Neuronal stem cell (in vitro differentiated cells): ENCODE data around the gene ABITRAM.

ENCODE experiments used
- DNase-seq: peaks from one replicate; pipeline ENCODE4 v3.0.0-alpha.2; 2013; ENCODE audit warnings: low spot score
- H2AFZ ChIP-seq: one replicate; pipeline ENCODE4 v1.6.1; 2013; ENCODE audit warnings: mild to moderate bottlenecking, low read length, inconsistent platforms
- H2AK5ac ChIP-seq: 2 replicates; pipeline ENCODE4 v1.6.1; 2013; ENCODE audit warnings: low read depth, mild to moderate bottlenecking, inconsistent platforms, low read length, moderate library complexity, mixed read lengths
- H2BK120ac ChIP-seq: 2 replicates; pipeline ENCODE4 v1.6.1; 2013; ENCODE audit warnings: low read depth, mild to moderate bottlenecking, inconsistent platforms, low read length, moderate library complexity, mixed read lengths
- H2BK12ac ChIP-seq: one replicate; pipeline ENCODE4 v1.6.1; 2013; ENCODE audit warnings: low read length, inconsistent platforms
- H2BK15ac ChIP-seq: 2 replicates; pipeline ENCODE4 v1.6.1; 2013; ENCODE audit warnings: mild to moderate bottlenecking, low read length, inconsistent platforms, mixed read lengths
- H2BK5ac ChIP-seq: one replicate; pipeline ENCODE4 v1.6.1; 2013; ENCODE audit warnings: inconsistent platforms, mild to moderate bottlenecking, low read length, moderate library complexity
- H3K14ac ChIP-seq: one replicate; pipeline ENCODE4 v1.6.1; 2013; ENCODE audit warnings: low read length, inconsistent platforms
- H3K18ac ChIP-seq: 2 replicates; pipeline ENCODE4 v1.6.1; 2013; ENCODE audit warnings: low read length, inconsistent platforms
- H3K23ac ChIP-seq: 2 replicates; pipeline ENCODE4 v1.6.1; 2013; ENCODE audit warnings: low read depth, mild to moderate bottlenecking, mixed read lengths, low read length, inconsistent platforms; ENCODE audit not compliant: poor library complexity
- H3K27ac ChIP-seq: replicated peaks from 3 replicates; pipeline ENCODE4 v1.5.1; 2013; ENCODE audit warnings: low read length, inconsistent platforms
- H3K27me3 ChIP-seq, 3 experiments: 2 replicates each; pipeline ENCODE4 v1.6.1; 2013; ENCODE audit warnings: low read length in 3 of 3, mild to moderate bottlenecking in 2 of 3, inconsistent platforms in 1 of 3, low read depth in 1 of 3, mixed read lengths in 1 of 3, moderate library complexity in 1 of 3; ENCODE audit not compliant: control insufficient read depth in 3 of 3, insufficient read depth in 3 of 3
- H3K36me3 ChIP-seq, 2 donors: replicated peaks in 1 of 2; 2 replicates each; pipeline ENCODE4 v1.6.1; 2013; ENCODE audit warnings: low read length in 2 of 2; ENCODE audit not compliant: control insufficient read depth in 2 of 2, insufficient read depth in 2 of 2
- H3K4ac ChIP-seq: 2 replicates; pipeline ENCODE4 v1.6.1; 2013; ENCODE audit warnings: inconsistent platforms, mild to moderate bottlenecking, low read length, moderate library complexity
- H3K4me1 ChIP-seq, 2 donors: 1 replicate in 1 of 2; 2 replicates in 1 of 2; pipeline ENCODE4 v1.6.1; 2013; ENCODE audit warnings: low read length in 2 of 2, low read depth in 1 of 2; ENCODE audit not compliant: control insufficient read depth in 2 of 2, insufficient read depth in 1 of 2
- H3K4me2 ChIP-seq: one replicate; pipeline ENCODE4 v1.6.1; 2013; ENCODE audit warnings: mild to moderate bottlenecking, low read length, inconsistent platforms; ENCODE audit not compliant: insufficient read depth, poor library complexity, severe bottlenecking
- H3K4me3 ChIP-seq, 2 donors: 2 replicates each; pipeline ENCODE4 v1.5.1; 2013; ENCODE audit warnings: low read length in 2 of 2, mild to moderate bottlenecking in 2 of 2, inconsistent platforms in 1 of 2, moderate library complexity in 1 of 2
- H3K79me1 ChIP-seq: one replicate; pipeline ENCODE4 v1.6.1; 2013; ENCODE audit warnings: low read depth, mild to moderate bottlenecking, inconsistent platforms, low read length, moderate library complexity
- H3K9ac ChIP-seq: one replicate; pipeline ENCODE4 v1.6.1; 2013; ENCODE audit warnings: mild to moderate bottlenecking, low read depth, low read length, inconsistent platforms; ENCODE audit not compliant: poor library complexity
- H3K9me3 ChIP-seq, 2 donors: replicated peaks in 1 of 2; 2 replicates each; pipeline versions ENCODE3 to v1.6.1; 2013; ENCODE audit warnings: low read length in 2 of 2, mild to moderate bottlenecking in 2 of 2, inconsistent platforms in 1 of 2, low read depth in 1 of 2, mixed read lengths in 1 of 2, moderate library complexity in 1 of 2; ENCODE audit not compliant: control insufficient read depth in 2 of 2, insufficient read depth in 1 of 2
- H4K8ac ChIP-seq: one replicate; pipeline ENCODE4 v1.6.1; 2013; ENCODE audit warnings: low read depth, mild to moderate bottlenecking, inconsistent platforms, low read length, moderate library complexity
- H4K91ac ChIP-seq: one replicate; pipeline ENCODE4 v1.6.1; 2013; ENCODE audit warnings: low read length, low read depth, mild to moderate bottlenecking, inconsistent platforms; ENCODE audit not compliant: poor library complexity

The ABITRAM gene

GRCh38 chr9:108983885-108984284, 49.7 kb downstream of the ABITRAM start:
- Histone ChIP-seq H3K36me3 (peaks cover 8 to 73% of the 10 kb centered on the region in 2 donors), H3K4ac (no peak overlapping the region), H4K91ac (no peak overlapping the region), H3K4me3 (no peak overlapping the region), H3K9ac (no peak overlapping the region), H2BK15ac (no peak overlapping the region), H3K23ac (no peak overlapping the region), H3K27ac (no peak overlapping the region), H3K79me1 (no peaks in the 10 kb centered on the region), H3K14ac (no peak overlapping the region), H2BK5ac (no peak overlapping the region), H3K4me1 (no peaks in the 10 kb centered on the region), H3K18ac (no peak overlapping the region), H3K4me2 (no peak overlapping the region), H3K9me3 (no peaks in the 10 kb centered on the region), H2AFZ (no peak overlapping the region), H2BK120ac (no peak overlapping the region), H2AK5ac (no peak overlapping the region), H4K8ac (no peak overlapping the region), H2BK12ac (no peak overlapping the region), H3K27me3 (no peaks in the 10 kb centered on the region)
- DNase-seq = no peak
